ENCODE results near the gene PTBP1. TPM values are rescaled to one million over a fixed set of nuclear protein-coding genes. Genes with fewer than 3 reads are reported as not detected.

The PTBP1 gene
- total RNA-seq, 1 donor from 2014 or later: 237 TPM

GRCh38 chr19:756821-757688 lies 40.2 kb upstream of the PTBP1 start:
- no peak overlapping the region for H3K4me3 Mint-ChIP-seq
- H3K27me3 ChIP-seq: no peaks in the 10 kb centered on the region
- H3K27me3 Mint-ChIP-seq (ENCODE audit: insufficient read depth, low read depth): peaks cover 12% of the 10 kb centered on the region
- no peaks in the 10 kb centered on the region for H3K9me3 ChIP-seq (ENCODE audit: low read depth)
- DNase-seq (ENCODE audit: low spot score): no peak
- no peak overlapping the region for H3K27ac Mint-ChIP-seq
- peaks cover 3% of the 10 kb centered on the region for H3F3A ChIP-seq (ENCODE audit: low read depth)
- H2AFZ ChIP-seq (replicated peaks): no peak overlapping the region
- no peak overlapping the region for H3K4me3 ChIP-seq
- no peaks in the 10 kb centered on the region for H4K20me1 ChIP-seq (ENCODE audit: low read depth)
- H3K4me2 ChIP-seq: no peak overlapping the region
- H3K4me1 ChIP-seq: peaks cover 2% of the 10 kb centered on the region
- no peaks in the 10 kb centered on the region for H3K79me2 ChIP-seq (ENCODE audit: low read depth)
- peaks cover 5% of the 10 kb centered on the region for H3K4me1 Mint-ChIP-seq
- H3K9ac ChIP-seq: no peak overlapping the region
- peaks cover 20% of the 10 kb centered on the region for H3K9me3 Mint-ChIP-seq
- peaks cover 3% of the 10 kb centered on the region for H3K36me3 Mint-ChIP-seq
- H3K36me3 ChIP-seq: no peaks in the 10 kb centered on the region
- TF ChIP-seq EZH2phosphoT487 (IDR thresholded peaks at IDR 0.05): no peak
- no peak for TF ChIP-seq EZH2 (IDR thresholded peaks at IDR 0.05)
- H3K27ac ChIP-seq: no peak overlapping the region

DNA sequence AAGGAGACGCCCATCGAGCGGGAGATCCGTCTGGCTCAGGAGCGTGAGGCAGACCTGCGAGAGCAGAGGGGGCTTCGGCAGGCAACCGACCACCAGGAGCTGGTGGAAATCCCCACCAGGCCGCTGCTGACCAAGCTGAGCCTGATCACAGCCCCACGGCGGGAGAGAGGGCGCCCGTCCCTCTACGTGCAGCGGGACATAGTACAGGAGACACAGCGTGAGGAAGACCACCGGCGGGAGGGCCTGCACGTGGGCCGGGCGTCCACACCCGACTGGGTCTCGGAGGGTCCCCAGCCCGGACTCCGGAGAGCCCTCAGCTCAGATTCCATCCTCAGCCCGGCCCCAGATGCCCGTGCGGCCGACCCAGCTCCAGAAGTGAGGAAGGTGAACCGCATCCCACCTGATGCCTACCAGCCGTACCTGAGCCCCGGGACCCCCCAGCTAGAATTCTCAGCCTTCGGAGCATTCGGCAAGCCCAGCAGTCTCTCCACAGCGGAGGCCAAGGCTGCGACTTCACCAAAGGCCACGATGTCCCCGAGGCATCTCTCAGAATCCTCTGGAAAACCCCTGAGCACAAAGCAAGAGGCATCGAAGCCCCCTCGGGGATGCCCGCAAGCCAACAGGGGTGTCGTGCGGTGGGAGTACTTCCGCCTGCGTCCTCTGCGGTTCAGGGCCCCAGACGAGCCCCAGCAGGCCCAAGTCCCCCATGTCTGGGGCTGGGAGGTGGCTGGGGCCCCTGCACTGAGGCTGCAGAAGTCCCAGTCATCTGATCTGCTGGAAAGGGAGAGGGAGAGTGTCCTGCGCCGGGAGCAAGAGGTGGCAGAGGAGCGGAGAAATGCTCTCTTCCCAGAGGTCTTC lies 39.2 kb upstream of the PTBP1 start:
- DNase-seq (ENCODE audit: low spot score): no peak

DNA sequence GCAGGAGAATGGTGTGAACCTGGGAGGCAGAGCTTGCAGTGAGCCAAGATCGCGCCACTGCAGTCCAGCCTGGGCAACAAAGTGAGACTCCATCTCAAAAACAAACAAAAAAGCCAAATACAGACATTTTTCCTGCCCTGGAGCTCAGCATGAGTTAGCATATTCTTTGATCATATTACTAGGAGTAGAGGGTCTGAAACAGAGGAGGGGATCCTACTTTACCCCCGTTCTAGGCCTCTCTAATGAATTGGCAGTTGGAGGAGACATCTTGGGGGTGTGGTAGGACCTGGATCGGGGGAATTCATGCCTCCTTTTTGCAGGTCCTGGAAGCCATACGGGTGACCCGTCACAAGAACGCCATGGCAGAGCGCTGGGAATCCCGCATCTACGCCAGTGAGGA lies 34.1 kb upstream of the PTBP1 start:
- no peak overlapping the region for H2AFZ ChIP-seq (replicated peaks)
- Mint-ChIP-seq H3K9me3 (peaks cover 10% of the 10 kb centered on the region), H3K4me3 (no peak overlapping the region), H3K4me1 (peaks cover 1% of the 10 kb centered on the region), H3K27ac (no peak overlapping the region), H3K36me3 (peaks cover 3% of the 10 kb centered on the region), H3K27me3 (ENCODE audit: insufficient read depth, low read depth) (peaks cover 11% of the 10 kb centered on the region)
- H3K4me3 ChIP-seq: no peak overlapping the region
- no peak overlapping the region for H3K9ac ChIP-seq
- TF ChIP-seq EZH2 (IDR thresholded peaks at IDR 0.05) (no peak), EZH2phosphoT487 (IDR thresholded peaks at IDR 0.05) (no peak), CTCF (IDR thresholded peaks at IDR 0.05) (no peak)
- H3K36me3 ChIP-seq: no peaks in the 10 kb centered on the region
- H3K4me2 ChIP-seq: no peak overlapping the region
- no peak for DNase-seq (ENCODE audit: low spot score)
- no peaks in the 10 kb centered on the region for H3K27me3 ChIP-seq
- no peaks in the 10 kb centered on the region for H3F3A ChIP-seq (ENCODE audit: low read depth)
- no peaks in the 10 kb centered on the region for H4K20me1 ChIP-seq (ENCODE audit: low read depth)
- H3K4me1 ChIP-seq: no peaks in the 10 kb centered on the region
- no peaks in the 10 kb centered on the region for H3K79me2 ChIP-seq (ENCODE audit: low read depth)
- H3K27ac ChIP-seq: no peak overlapping the region
- no peaks in the 10 kb centered on the region for H3K9me3 ChIP-seq (ENCODE audit: low read depth)

More for the DNA sequence above, 39.2 kb upstream of the PTBP1 start:
- Histone ChIP-seq H3K4me1 (peaks cover 2% of the 10 kb centered on the region), H3K27ac (no peak overlapping the region), H2AFZ (replicated peaks) (no peak overlapping the region), H3K9me3 (ENCODE audit: low read depth) (no peaks in the 10 kb centered on the region), H4K20me1 (ENCODE audit: low read depth) (no peaks in the 10 kb centered on the region), H3K4me2 (no peak overlapping the region), H3K36me3 (no peaks in the 10 kb centered on the region), H3K4me3 (no peak overlapping the region), H3K27me3 (no peaks in the 10 kb centered on the region), H3K9ac (no peak overlapping the region), H3F3A (ENCODE audit: low read depth) (peaks cover 3% of the 10 kb centered on the region), H3K79me2 (ENCODE audit: low read depth) (no peaks in the 10 kb centered on the region)
- H3K27me3 Mint-ChIP-seq (ENCODE audit: insufficient read depth, low read depth): peaks cover 14% of the 10 kb centered on the region
- H3K9me3 Mint-ChIP-seq: peaks cover 20% of the 10 kb centered on the region
- peaks cover 2% of the 10 kb centered on the region for H3K4me1 Mint-ChIP-seq
- peaks cover 3% of the 10 kb centered on the region for H3K36me3 Mint-ChIP-seq
- TF ChIP-seq EZH2 (IDR thresholded peaks at IDR 0.05) (no peak), EZH2phosphoT487 (IDR thresholded peaks at IDR 0.05) (no peak), CTCF (IDR thresholded peaks at IDR 0.05) (no peak)
- no peak overlapping the region for H3K4me3 Mint-ChIP-seq
- H3K27ac Mint-ChIP-seq: no peak overlapping the region

Measured in neural progenitor cell (in vitro differentiated cells).